ENCODE data around the gene CKB. TPM values are rescaled to one million over a fixed set of nuclear protein-coding genes. Genes with fewer than 3 reads are reported as not detected.

The CKB gene
- total and polyA plus RNA-seq, 2 donors (not counting 1 experiment from before 2014, with no cell fraction given) = 65.2 to 136 TPM

DNA sequence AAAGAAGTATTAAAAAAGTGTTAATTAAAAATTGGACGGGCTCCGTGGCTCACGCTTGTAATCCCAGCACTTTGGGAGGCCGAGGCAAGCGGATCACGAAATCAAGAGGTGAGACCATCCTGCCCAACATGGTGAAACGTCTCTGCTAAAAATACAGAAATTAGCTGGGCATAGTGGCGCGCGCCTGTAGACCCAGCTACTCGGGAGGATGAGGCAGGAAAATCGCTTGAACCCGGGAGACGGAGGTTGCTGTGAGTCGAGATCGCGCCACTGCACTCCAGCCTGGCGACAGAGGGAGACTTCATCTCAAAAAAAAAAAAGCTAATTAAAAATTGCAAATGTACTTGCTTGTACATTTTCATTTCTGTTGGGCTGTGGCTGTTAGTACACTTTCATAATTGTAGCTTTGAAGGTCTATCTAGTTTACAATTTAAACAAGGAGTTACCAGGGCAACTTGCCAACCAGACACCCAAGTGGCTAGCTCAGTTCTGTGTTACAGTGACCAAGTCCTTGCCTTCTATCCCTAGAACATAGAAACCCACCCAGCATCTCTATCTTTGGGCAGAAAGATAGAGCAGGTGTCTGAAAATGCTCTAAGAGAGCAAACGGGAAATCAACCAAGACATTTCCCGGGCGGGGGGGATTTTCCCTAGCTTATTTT lies 41.3 kb upstream of the CKB start:
- H3K9me3 ChIP-seq (ENCODE audit: control insufficient read depth, insufficient read depth, low read depth, low read length) = no peaks in the 10 kb centered on the region
- no peak overlapping the region for H3K9ac ChIP-seq (ENCODE audit: insufficient read depth, low read length)
- no peak for DNase-seq (ENCODE audit: low read depth in 2 of 2)
- no peaks in the 10 kb centered on the region for H4K20me1 ChIP-seq (ENCODE audit: control insufficient read depth, extremely low read depth, insufficient read depth, low read length)
- peaks cover 3% of the 10 kb centered on the region for H3K4me1 ChIP-seq (ENCODE audit: control insufficient read depth, extremely low read depth, insufficient read depth, low read length)
- H3K4me3 ChIP-seq (replicated peaks in 1 of 4; ENCODE audit: control extremely low read depth in 1 of 4, insufficient read depth in 1 of 4, low read depth in 3 of 4, low read length in 4 of 4) = peak overlapping the region; percentile 75 to 95 (median 90)
- peak overlapping the region; percentile 85 for H3K4me2 ChIP-seq (ENCODE audit: extremely low read depth, insufficient read depth, low read length)
- H3K79me2 ChIP-seq (ENCODE audit: control insufficient read depth, insufficient read depth, low read length) = peaks cover 84% of the 10 kb centered on the region
- TF ChIP-seq, protein P1, sequence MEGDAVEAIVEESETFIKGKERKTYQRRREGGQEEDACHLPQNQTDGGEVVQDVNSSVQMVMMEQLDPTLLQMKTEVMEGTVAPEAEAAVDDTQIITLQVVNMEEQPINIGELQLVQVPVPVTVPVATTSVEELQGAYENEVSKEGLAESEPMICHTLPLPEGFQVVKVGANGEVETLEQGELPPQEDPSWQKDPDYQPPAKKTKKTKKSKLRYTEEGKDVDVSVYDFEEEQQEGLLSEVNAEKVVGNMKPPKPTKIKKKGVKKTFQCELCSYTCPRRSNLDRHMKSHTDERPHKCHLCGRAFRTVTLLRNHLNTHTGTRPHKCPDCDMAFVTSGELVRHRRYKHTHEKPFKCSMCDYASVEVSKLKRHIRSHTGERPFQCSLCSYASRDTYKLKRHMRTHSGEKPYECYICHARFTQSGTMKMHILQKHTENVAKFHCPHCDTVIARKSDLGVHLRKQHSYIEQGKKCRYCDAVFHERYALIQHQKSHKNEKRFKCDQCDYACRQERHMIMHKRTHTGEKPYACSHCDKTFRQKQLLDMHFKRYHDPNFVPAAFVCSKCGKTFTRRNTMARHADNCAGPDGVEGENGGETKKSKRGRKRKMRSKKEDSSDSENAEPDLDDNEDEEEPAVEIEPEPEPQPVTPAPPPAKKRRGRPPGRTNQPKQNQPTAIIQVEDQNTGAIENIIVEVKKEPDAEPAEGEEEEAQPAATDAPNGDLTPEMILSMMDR (conservative IDR thresholded peaks at IDR 0.05 in 1 of 2, IDR thresholded peaks at IDR 0.05 in 1 of 2; ENCODE audit: low read depth in 1 of 2, low read length in 2 of 2) = no peak
- H3K27ac ChIP-seq (ENCODE audit: insufficient read depth, low read length) = no peak overlapping the region
- no peak overlapping the region for H2AFZ ChIP-seq (ENCODE audit: low read length)
- no peaks in the 10 kb centered on the region for H3K36me3 ChIP-seq (ENCODE audit: control insufficient read depth, insufficient read depth, low read length)
- no peaks in the 10 kb centered on the region for H3K27me3 ChIP-seq (ENCODE audit: control insufficient read depth, insufficient read depth, low read length)

DNA sequence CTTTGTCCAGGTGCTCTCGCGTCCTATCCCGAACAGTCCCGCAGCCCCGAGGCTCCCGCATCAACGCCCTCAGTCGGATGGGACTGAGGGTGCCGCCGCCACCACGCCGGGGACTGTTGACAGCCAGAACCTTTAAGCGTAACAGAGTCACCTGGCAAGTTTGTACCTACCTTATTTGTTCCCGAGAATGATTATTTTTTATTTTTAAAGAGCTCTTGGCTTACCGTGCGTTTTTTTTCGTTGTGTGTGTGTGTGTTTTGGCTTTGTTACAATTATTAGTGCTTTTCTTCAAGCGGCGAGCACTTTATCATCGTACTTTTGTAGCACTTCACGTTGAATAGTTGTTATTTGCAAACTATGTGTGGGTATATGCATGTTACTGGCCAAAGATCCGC lies 40.6 kb upstream of the CKB start:
- Histone ChIP-seq H3K27ac (ENCODE audit: insufficient read depth, low read length) (peak overlapping the region; percentile 94), H2AFZ (ENCODE audit: low read length) (peak overlapping the region; percentile 71), H3K79me2 (ENCODE audit: control insufficient read depth, insufficient read depth, low read length) (peaks cover 87% of the 10 kb centered on the region), H3K36me3 (ENCODE audit: control insufficient read depth, insufficient read depth, low read length) (no peaks in the 10 kb centered on the region), H3K4me3 (replicated peaks in 1 of 4; ENCODE audit: control extremely low read depth in 1 of 4, insufficient read depth in 1 of 4, low read depth in 3 of 4, low read length in 4 of 4) (peak overlapping the region; percentile 75 to 95 (median 90)), H4K20me1 (ENCODE audit: control insufficient read depth, extremely low read depth, insufficient read depth, low read length) (no peaks in the 10 kb centered on the region), H3K9me3 (ENCODE audit: control insufficient read depth, insufficient read depth, low read depth, low read length) (no peaks in the 10 kb centered on the region), H3K27me3 (ENCODE audit: control insufficient read depth, insufficient read depth, low read length) (no peaks in the 10 kb centered on the region), H3K4me2 (ENCODE audit: extremely low read depth, insufficient read depth, low read length) (peak overlapping the region; percentile 85), H3K9ac (ENCODE audit: insufficient read depth, low read length) (peak overlapping the region; percentile 89), H3K4me1 (ENCODE audit: control insufficient read depth, extremely low read depth, insufficient read depth, low read length) (peaks cover 10% of the 10 kb centered on the region)
- TF ChIP-seq, protein P1 (conservative IDR thresholded peaks at IDR 0.05 in 1 of 2, IDR thresholded peaks at IDR 0.05 in 1 of 2; ENCODE audit: low read depth in 1 of 2, low read length in 2 of 2) = no peak
- TF ChIP-seq EZH2 (IDR thresholded peaks at IDR 0.05; ENCODE audit: low read length, missing control alignments) = no peak
- no peak for DNase-seq (ENCODE audit: low read depth in 2 of 2)

DNA sequence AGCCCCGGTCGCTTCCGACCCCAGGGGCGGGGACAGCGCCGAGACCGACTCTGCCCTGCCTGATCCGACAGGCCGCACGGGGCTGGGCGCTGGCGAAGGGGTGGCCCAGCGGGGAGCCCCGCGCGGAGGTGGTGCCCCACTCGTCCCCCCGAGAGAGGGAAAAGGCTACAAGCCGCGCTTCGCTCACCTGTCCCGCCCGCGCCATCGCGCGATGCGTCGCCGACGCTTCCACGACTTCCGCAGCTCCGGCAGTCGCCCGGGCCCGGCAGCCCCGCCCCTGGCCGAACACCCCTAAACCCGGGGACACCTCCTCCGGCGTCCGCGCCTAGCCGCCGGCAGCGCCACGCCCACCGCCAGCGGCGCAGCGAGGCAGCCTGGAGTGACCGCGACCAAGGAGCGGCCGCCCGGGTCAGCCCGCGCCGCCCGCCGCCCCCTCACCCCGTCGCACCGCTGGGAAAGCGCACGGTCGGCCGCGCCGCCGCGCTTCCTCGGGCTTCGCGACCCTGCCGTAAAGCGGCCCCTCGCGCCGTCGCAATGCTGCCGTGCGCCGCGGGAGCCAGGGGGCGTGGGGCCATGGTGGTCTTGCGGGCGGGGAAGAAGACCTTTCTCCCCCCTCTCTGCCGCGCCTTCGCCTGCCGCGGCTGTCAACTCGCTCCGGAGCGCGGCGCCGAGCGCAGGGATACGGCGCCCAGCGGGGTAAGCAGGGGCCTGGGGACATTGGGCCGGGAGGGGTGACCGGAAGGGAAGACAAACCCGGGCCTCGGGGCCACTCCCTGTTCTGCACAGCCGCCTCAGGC lies 40.0 kb upstream of the CKB start, which contains the start of the genes BAG5 and COA8:
BAG5 (minus strand) TSS at position 229 of the 797 bp plus-strand sequence. CDS start 1,493 bp downstream, outside the sequence.
COA8 (plus strand) TSS at position 532 of the 797 bp plus-strand sequence; CDS start at position 574, 42 bp downstream.
- Histone ChIP-seq H4K20me1 (ENCODE audit: control insufficient read depth, extremely low read depth, insufficient read depth, low read length) (no peaks in the 10 kb centered on the region), H3K27me3 (ENCODE audit: control insufficient read depth, insufficient read depth, low read length) (no peaks in the 10 kb centered on the region), H3K9me3 (ENCODE audit: control insufficient read depth, insufficient read depth, low read depth, low read length) (no peaks in the 10 kb centered on the region), H3K36me3 (ENCODE audit: control insufficient read depth, insufficient read depth, low read length) (no peaks in the 10 kb centered on the region), H3K27ac (ENCODE audit: insufficient read depth, low read length) (peak within 1 kb of the TSS; percentile 94), H3K4me2 (ENCODE audit: extremely low read depth, insufficient read depth, low read length) (peak within 1 kb of the TSS; percentile 91), H3K4me1 (ENCODE audit: control insufficient read depth, extremely low read depth, insufficient read depth, low read length) (peaks cover 10% of the 10 kb centered on the region), H3K9ac (ENCODE audit: insufficient read depth, low read length) (peak within 1 kb of the TSS; percentile 89), H2AFZ (ENCODE audit: low read length) (peak within 1 kb of the TSS; percentile 71), H3K4me3 (replicated peaks in 1 of 4; ENCODE audit: control extremely low read depth in 1 of 4, insufficient read depth in 1 of 4, low read depth in 3 of 4, low read length in 4 of 4) (peak within 1 kb of the TSS; percentile 87 to 95 (median 90)), H3K79me2 (ENCODE audit: control insufficient read depth, insufficient read depth, low read length) (peaks cover 83% of the 10 kb centered on the region)
- TF ChIP-seq EZH2 (IDR thresholded peaks at IDR 0.05; ENCODE audit: low read length, missing control alignments) = no peak
- TF ChIP-seq, protein P1 (conservative IDR thresholded peaks at IDR 0.05 in 1 of 2, IDR thresholded peaks at IDR 0.05 in 1 of 2; ENCODE audit: low read depth in 1 of 2, low read length in 2 of 2) = no peak
- DNase-seq (ENCODE audit: low read depth in 2 of 2) = peak; percentile 81 to 90

Data from fibroblast of lung (primary cell).